ENCODE measurements around the gene BRCA2.

GRCh38 chr13:32391101-32391619 lies 75.9 kb downstream of the BRCA2 start:
- TF ChIP-seq ZNF274 (IDR thresholded peaks at IDR 0.05; ENCODE audit: low read depth, low read length) (no peak), SUZ12 (IDR thresholded peaks at IDR 0.05; ENCODE audit: extremely low read depth, insufficient read depth, insufficient read length) (no peak), YY1 (IDR thresholded peaks at IDR 0.05; ENCODE audit: insufficient read depth, insufficient read length) (no peak)
